Loucy (cell line): ENCODE results near the gene VPS8.

Experiments used
- H2AFZ ChIP-seq: fragments of 200-600 bp; sonication (generic); 2 replicates; pipeline ENCODE4 v1.6.0; 2016; ENCODE audit warnings: antibody characterized with exemption, mild to moderate bottlenecking, low read length, moderate library complexity
- H3F3A ChIP-seq: fragments of 200-600 bp; 2 replicates; pipeline ENCODE4 v1.6.0; 2016; ENCODE audit warnings: antibody characterized with exemption, low read depth, mild to moderate bottlenecking
- H3K27me3 ChIP-seq: fragments of 200-600 bp; sonication (generic); 2 replicates; pipeline ENCODE4 v1.6.1; 2014; ENCODE audit warnings: low read length, mild to moderate bottlenecking; ENCODE audit not compliant: insufficient read depth, poor library complexity, severe bottlenecking
- H3K36me3 ChIP-seq: fragments of 200-600 bp; sonication (generic); 2 replicates; pipeline ENCODE4 v1.6.1; 2016; ENCODE audit warnings: low read length; ENCODE audit not compliant: insufficient read depth
- H3K4me1 ChIP-seq: fragments of 200-600 bp; sonication (generic); 2 replicates; pipeline ENCODE4 v1.5.1; 2014; ENCODE audit warnings: low read length, mild to moderate bottlenecking; ENCODE audit not compliant: insufficient read depth, poor library complexity, severe bottlenecking
- H3K4me2 ChIP-seq: fragments of 200-600 bp; sonication (generic); 2 replicates; pipeline ENCODE4 v1.6.0; 2014; ENCODE audit warnings: antibody characterized with exemption, low read length, low read depth, mild to moderate bottlenecking; ENCODE audit not compliant: poor library complexity, severe bottlenecking
- H3K4me3 ChIP-seq: fragments of 200-600 bp; sonication (generic); 2 replicates; pipeline ENCODE4 v1.5.1; 2014; ENCODE audit warnings: low read length, mild to moderate bottlenecking, mixed read lengths; ENCODE audit not compliant: poor library complexity, severe bottlenecking
- H3K79me2 ChIP-seq: fragments of 200-600 bp; sonication (generic); 2 replicates; pipeline ENCODE4 v1.6.1; 2014; ENCODE audit warnings: low read length; ENCODE audit not compliant: insufficient read depth
- H3K9ac ChIP-seq: fragments of 200-600 bp; sonication (generic); 2 replicates; pipeline ENCODE4 v1.6.0; 2014; ENCODE audit warnings: mild to moderate bottlenecking, low read depth, low read length, moderate library complexity; ENCODE audit not compliant: poor library complexity, severe bottlenecking
- H3K9me2 ChIP-seq: fragments of 200-600 bp; sonication (generic); replicated peaks from 2 replicates; pipeline ENCODE4 v1.6.1; 2016; ENCODE audit warnings: low read depth, low read length, mixed read lengths
- H3K9me3 ChIP-seq: fragments of 200-600 bp; sonication (generic); 2 replicates; pipeline ENCODE4 v1.6.1; 2014; ENCODE audit warnings: mild to moderate bottlenecking, antibody characterized with exemption, low read length, low read depth; ENCODE audit not compliant: insufficient read depth
- H4K20me1 ChIP-seq: fragments of 200-600 bp; sonication (generic); 2 replicates; pipeline ENCODE4 v1.6.0; 2014; ENCODE audit warnings: antibody characterized with exemption, low read length, mild to moderate bottlenecking; ENCODE audit not compliant: insufficient read depth, poor library complexity, severe bottlenecking
- EZH2phosphoT487 ChIP-seq: fragments of 200-600 bp; IDR thresholded peaks from 2 replicates; pipeline ENCODE4 v1.6.1; 2018; ENCODE audit warnings: antibody characterized with exemption, mild to moderate bottlenecking, moderate library complexity, borderline replicate concordance
- TF ChIP-seq, protein P1 (sequence below): fragments of 200-600 bp; sonication (generic); conservative IDR thresholded peaks from 2 replicates; pipeline ENCODE4 v1.5.1; 2014; ENCODE audit warnings: mild to moderate bottlenecking, antibody characterized with exemption, low read length

Gene VPS8

DNA sequence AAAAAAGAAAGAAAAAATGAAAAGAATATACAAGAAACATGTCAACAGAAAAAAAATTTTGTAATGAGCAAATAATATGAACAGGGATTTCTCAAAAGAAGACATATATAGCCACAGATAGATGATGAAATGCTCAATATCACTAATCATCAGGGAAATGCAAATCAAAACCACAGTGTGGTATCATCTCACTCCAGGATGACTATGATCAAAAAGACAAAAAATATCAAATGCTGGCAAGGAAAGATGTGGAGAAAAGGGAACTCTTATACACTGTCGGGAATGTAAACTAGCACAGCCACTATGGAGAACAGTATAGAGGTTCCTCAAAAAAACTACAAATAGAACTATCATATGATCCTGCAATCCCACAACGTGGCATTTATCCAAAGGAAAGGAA lies 246.8 kb downstream of the VPS8 start:
- H3K79me2 ChIP-seq = no peaks in the 10 kb centered on the region
- H4K20me1 ChIP-seq = no peaks in the 10 kb centered on the region
- H3K9me2 ChIP-seq = no peaks in the 10 kb centered on the region
- H3K36me3 ChIP-seq = peaks cover 6% of the 10 kb centered on the region; the same call in 1 of the 2 replicates
- H3K4me2 ChIP-seq = no peak overlapping the region
- no peaks in the 10 kb centered on the region for H3K27me3 ChIP-seq
- TF ChIP-seq EZH2phosphoT487 = no peak
- TF ChIP-seq, protein P1, sequence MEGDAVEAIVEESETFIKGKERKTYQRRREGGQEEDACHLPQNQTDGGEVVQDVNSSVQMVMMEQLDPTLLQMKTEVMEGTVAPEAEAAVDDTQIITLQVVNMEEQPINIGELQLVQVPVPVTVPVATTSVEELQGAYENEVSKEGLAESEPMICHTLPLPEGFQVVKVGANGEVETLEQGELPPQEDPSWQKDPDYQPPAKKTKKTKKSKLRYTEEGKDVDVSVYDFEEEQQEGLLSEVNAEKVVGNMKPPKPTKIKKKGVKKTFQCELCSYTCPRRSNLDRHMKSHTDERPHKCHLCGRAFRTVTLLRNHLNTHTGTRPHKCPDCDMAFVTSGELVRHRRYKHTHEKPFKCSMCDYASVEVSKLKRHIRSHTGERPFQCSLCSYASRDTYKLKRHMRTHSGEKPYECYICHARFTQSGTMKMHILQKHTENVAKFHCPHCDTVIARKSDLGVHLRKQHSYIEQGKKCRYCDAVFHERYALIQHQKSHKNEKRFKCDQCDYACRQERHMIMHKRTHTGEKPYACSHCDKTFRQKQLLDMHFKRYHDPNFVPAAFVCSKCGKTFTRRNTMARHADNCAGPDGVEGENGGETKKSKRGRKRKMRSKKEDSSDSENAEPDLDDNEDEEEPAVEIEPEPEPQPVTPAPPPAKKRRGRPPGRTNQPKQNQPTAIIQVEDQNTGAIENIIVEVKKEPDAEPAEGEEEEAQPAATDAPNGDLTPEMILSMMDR = no peak
- H3F3A ChIP-seq = no peaks in the 10 kb centered on the region
- H3K4me1 ChIP-seq = no peaks in the 10 kb centered on the region
- H3K9ac ChIP-seq = no peak overlapping the region
- no peak overlapping the region for H3K4me3 ChIP-seq
- no peak overlapping the region for H2AFZ ChIP-seq
- H3K9me3 ChIP-seq = peaks cover 10% of the 10 kb centered on the region; the same call in 1 of the 2 replicates

DNA sequence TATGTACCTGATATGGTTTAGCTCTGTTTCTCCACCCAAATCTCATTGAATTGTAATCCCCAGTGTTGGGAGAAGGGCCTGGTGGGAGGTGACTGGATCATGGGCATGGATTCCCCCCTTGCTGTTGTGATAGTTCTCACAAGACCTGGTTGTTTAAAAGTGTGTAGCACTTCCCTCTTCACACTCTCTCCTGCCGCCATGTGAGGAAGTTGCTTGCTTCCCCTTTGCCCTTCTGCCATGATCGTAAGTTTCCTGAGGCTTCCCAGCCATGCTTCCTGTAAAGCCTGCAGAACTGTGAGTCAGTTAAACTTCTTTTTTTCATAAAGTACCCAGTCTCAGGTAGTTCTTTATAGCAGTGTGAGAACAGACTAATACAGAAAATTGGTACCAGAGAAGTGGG lies 247.8 kb downstream of the VPS8 start:
- no peaks in the 10 kb centered on the region for H3K4me1 ChIP-seq
- H2AFZ ChIP-seq = no peak overlapping the region
- TF ChIP-seq EZH2phosphoT487 = no peak
- TF ChIP-seq, protein P1 = no peak
- peaks cover 10% of the 10 kb centered on the region; the same call in 1 of the 2 replicates for H3K9me3 ChIP-seq
- H3K4me3 ChIP-seq = no peak overlapping the region
- no peak overlapping the region for H3K4me2 ChIP-seq
- H3K36me3 ChIP-seq = peaks cover 5% of the 10 kb centered on the region; the same call in 1 of the 2 replicates
- H3K79me2 ChIP-seq = no peaks in the 10 kb centered on the region
- no peak overlapping the region for H3K9ac ChIP-seq
- no peaks in the 10 kb centered on the region for H3K27me3 ChIP-seq
- no peaks in the 10 kb centered on the region for H3F3A ChIP-seq
- no peaks in the 10 kb centered on the region for H3K9me2 ChIP-seq
- no peaks in the 10 kb centered on the region for H4K20me1 ChIP-seq

DNA sequence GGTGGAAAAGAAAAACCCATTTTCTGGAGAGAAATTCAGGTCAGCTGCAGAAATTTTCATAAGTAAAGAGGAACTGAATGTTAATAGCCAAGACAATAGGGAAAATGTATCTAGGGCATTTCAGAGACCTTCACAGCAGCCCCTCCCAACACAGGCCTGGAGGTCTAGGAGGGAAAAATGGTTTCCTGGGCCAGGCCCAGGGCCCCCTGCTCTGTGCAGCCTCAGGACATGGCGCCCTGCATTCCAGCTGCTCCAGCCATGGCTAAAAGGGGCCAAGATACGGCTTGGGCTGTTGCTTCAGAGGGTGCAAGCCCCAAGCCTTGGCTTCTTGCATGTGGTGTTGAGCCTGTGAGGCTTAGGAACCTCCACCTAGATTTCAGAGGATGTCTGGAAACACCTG lies 248.7 kb downstream of the VPS8 start:
- H3K79me2 ChIP-seq = no peaks in the 10 kb centered on the region
- H3K27me3 ChIP-seq = no peaks in the 10 kb centered on the region
- no peak overlapping the region for H2AFZ ChIP-seq
- H3K36me3 ChIP-seq = peaks cover 3% of the 10 kb centered on the region; the same call in 1 of the 2 replicates
- no peaks in the 10 kb centered on the region for H4K20me1 ChIP-seq
- no peak overlapping the region for H3K9ac ChIP-seq
- H3F3A ChIP-seq = no peaks in the 10 kb centered on the region
- no peak overlapping the region for H3K4me2 ChIP-seq
- no peak overlapping the region for H3K4me3 ChIP-seq
- no peaks in the 10 kb centered on the region for H3K4me1 ChIP-seq
- TF ChIP-seq, protein P1 = no peak
- TF ChIP-seq EZH2phosphoT487 = no peak
- H3K9me3 ChIP-seq = peaks cover 10% of the 10 kb centered on the region; the same call in 1 of the 2 replicates
- H3K9me2 ChIP-seq = no peaks in the 10 kb centered on the region
